HepG2 (cell line): ENCODE results near the gene TPX2. TPM values are rescaled to one million over a fixed set of nuclear protein-coding genes. Genes with fewer than 3 reads are reported as not detected.
A peak's percentile ranks its signal among the peaks of the same experiment; 100 is the strongest.

Source experiments
- ATM ChIP-seq: fragments of 450-650 bp; IDR thresholded peaks from 2 replicates; pipeline ENCODE4 v1.7.1; 2017; ENCODE audit warnings: mild to moderate bottlenecking, borderline replicate concordance
- ESRRA ChIP-seq: sonication (generic); formaldehyde crosslinking; IDR thresholded peaks from 2 replicates; pipeline ENCODE4 v1.5.1; 2020; ENCODE audit warnings: mild to moderate bottlenecking, low read depth, missing genetic modification reagents
- FIP1L1 ChIP-seq: fragments of 200-400 bp; formaldehyde crosslinking; IDR thresholded peaks from 2 replicates; pipeline ENCODE4 v1.6.1; 2018; ENCODE audit warnings: low read depth, mild to moderate bottlenecking, low read length, moderate library complexity, borderline replicate concordance; ENCODE audit not compliant: insufficient read depth
- HES4 ChIP-seq: sonication (generic); formaldehyde crosslinking; IDR thresholded peaks from 2 replicates; pipeline ENCODE4 v1.9.0; 2021; ENCODE audit warnings: mild to moderate bottlenecking, missing genetic modification reagents, borderline replicate concordance
- HNRNPK ChIP-seq: fragments of 200-400 bp; formaldehyde crosslinking; IDR thresholded peaks from 2 replicates; pipeline ENCODE4 v1.6.1; 2018; ENCODE audit warnings: low read length, low read depth, moderate library complexity, mild to moderate bottlenecking; ENCODE audit not compliant: poor library complexity, severe bottlenecking
- HOXA3 ChIP-seq: sonication (generic); formaldehyde crosslinking; IDR thresholded peaks from 2 replicates; pipeline ENCODE4 v1.5.0; 2020; ENCODE audit warnings: missing genetic modification reagents
- ISX ChIP-seq: sonication (generic); formaldehyde crosslinking; conservative IDR thresholded peaks from 2 replicates; pipeline ENCODE4 v1.5.0; 2020; ENCODE audit warnings: missing genetic modification reagents
- MTF1 ChIP-seq: sonication (generic); formaldehyde crosslinking; IDR thresholded peaks from 2 replicates; pipeline ENCODE4 v1.5.0; 2020; ENCODE audit warnings: missing genetic modification reagents
- RAD51 ChIP-seq: fragments of 450-650 bp; IDR thresholded peaks from 2 replicates; pipeline ENCODE4 v1.6.1; 2016; ENCODE audit warnings: borderline replicate concordance
- XRCC5 ChIP-seq: fragments of 200-400 bp; formaldehyde crosslinking; optimal IDR thresholded peaks from 2 replicates; pipeline ENCODE3; 2017; ENCODE audit warnings: mild to moderate bottlenecking, low read length
- ZNF326 ChIP-seq: sonication (generic); formaldehyde crosslinking; IDR thresholded peaks from 2 replicates; pipeline ENCODE4 v1.4.0; 2020; ENCODE audit warnings: missing genetic modification reagents, borderline replicate concordance
- ZNF354B ChIP-seq: sonication (generic); formaldehyde crosslinking; IDR thresholded peaks from 2 replicates; pipeline ENCODE4 v1.8.0; 2022; ENCODE audit warnings: mild to moderate bottlenecking, missing genetic modification reagents
- ZSCAN31 ChIP-seq: sonication (generic); formaldehyde crosslinking; IDR thresholded peaks from 2 replicates; pipeline ENCODE4 v1.5.0; 2020; ENCODE audit warnings: low read depth, mild to moderate bottlenecking, missing genetic modification reagents
- polyA plus RNA-seq, 8 experiments: library from polyadenylated mRNA; depleted of rRNA in 3 of 8; stranded (reverse) in 7 of 8; unstranded in 1 of 8; fragments of >200 nt; fragmentation: Illumina TruSeq in 4 of 8; extraction: Trizol in 4 of 8; gene quantifications; 2 replicates each; pipeline versions ENCODE4 v1.2.1 to v1.2.3, GENCODE V29; 2011 to 2016; ENCODE audit warnings: low read depth in 4 of 8, missing spikeins in 1 of 8, mixed read lengths in 1 of 8; ENCODE audit not compliant: insufficient read depth in 1 of 8
- total RNA-seq, 5 experiments: library from RNA; depleted of rRNA; stranded (reverse); fragments of >200 nt; fragmentation: Illumina TruSeq; extraction: Trizol; gene quantifications; 2 replicates each; pipeline ENCODE4 v1.2.3, GENCODE V29; 2016; ENCODE audit warnings: low read depth in 1 of 5
- TF ChIP-seq, protein P1 (sequence below), 2 experiments: fragments of 450-650 bp in 1 of 2; sonication (generic) in 1 of 2; formaldehyde crosslinking in 1 of 2; IDR thresholded peaks; 2 replicates each; pipeline versions ENCODE4 v1.6.1 to v1.8.0; 2016 to 2022; ENCODE audit warnings: antibody characterized with exemption in 1 of 2, mild to moderate bottlenecking in 1 of 2, missing genetic modification reagents in 1 of 2
- TF ChIP-seq, protein P2 (sequence below): conservative IDR thresholded peaks from 2 replicates; pipeline ENCODE4 v1.6.1; 2018; ENCODE audit warnings: missing genetic modification reagents
- TF ChIP-seq, protein P3 (sequence below): sonication (generic); formaldehyde crosslinking; IDR thresholded peaks from 2 replicates; pipeline ENCODE4 v1.4.0; 2020; ENCODE audit warnings: missing genetic modification reagents

Gene TPX2
- total and polyA plus RNA-seq, 2 of the 13 experiments (the other 11 are each of a cell fraction or from before 2014, with no cell fraction given): 34.3 to 124 TPM

DNA sequence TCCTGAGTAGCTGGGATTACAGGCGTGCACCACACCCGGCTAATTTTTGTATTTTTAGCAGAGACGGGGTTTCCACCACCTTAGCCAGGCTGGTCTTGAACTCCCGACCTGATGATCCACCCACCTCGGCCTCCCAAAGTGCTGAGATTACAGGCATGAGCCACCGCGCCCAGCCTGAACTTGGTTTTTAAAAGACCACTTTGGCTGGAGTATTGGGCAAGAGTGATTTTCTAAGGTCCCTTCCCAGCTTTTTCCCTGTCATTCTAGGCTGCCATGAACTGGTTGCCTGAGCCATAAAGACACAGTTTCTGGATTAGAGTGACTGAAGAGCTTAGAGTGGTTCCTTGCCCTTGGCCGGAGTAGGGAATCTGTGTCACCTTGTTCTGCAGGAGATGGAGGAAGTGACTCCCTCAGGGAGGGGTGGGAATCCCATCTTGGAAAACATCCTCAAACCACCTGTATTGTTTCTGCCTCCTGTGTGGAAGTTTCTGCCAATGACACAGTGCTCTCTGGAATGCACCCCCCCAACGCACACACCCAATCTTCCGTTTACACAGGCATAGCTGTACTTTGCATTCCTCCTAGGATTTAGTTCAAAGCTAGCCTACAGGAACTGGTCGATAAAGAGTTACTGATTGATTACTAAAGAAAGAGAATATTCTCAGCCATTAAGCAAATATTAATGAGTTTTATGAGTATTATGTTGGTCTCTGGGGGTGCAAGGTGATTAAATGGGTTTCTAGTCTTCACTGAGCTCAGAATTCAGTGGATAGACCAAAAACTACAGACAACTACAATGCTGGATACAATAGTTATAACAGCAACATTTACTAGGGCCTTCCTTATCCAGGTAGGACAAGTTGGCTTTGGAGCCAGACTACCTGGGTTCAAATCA, 34.6 kb upstream of the TPX2 start (continued):
- TF ChIP-seq, protein P1, sequence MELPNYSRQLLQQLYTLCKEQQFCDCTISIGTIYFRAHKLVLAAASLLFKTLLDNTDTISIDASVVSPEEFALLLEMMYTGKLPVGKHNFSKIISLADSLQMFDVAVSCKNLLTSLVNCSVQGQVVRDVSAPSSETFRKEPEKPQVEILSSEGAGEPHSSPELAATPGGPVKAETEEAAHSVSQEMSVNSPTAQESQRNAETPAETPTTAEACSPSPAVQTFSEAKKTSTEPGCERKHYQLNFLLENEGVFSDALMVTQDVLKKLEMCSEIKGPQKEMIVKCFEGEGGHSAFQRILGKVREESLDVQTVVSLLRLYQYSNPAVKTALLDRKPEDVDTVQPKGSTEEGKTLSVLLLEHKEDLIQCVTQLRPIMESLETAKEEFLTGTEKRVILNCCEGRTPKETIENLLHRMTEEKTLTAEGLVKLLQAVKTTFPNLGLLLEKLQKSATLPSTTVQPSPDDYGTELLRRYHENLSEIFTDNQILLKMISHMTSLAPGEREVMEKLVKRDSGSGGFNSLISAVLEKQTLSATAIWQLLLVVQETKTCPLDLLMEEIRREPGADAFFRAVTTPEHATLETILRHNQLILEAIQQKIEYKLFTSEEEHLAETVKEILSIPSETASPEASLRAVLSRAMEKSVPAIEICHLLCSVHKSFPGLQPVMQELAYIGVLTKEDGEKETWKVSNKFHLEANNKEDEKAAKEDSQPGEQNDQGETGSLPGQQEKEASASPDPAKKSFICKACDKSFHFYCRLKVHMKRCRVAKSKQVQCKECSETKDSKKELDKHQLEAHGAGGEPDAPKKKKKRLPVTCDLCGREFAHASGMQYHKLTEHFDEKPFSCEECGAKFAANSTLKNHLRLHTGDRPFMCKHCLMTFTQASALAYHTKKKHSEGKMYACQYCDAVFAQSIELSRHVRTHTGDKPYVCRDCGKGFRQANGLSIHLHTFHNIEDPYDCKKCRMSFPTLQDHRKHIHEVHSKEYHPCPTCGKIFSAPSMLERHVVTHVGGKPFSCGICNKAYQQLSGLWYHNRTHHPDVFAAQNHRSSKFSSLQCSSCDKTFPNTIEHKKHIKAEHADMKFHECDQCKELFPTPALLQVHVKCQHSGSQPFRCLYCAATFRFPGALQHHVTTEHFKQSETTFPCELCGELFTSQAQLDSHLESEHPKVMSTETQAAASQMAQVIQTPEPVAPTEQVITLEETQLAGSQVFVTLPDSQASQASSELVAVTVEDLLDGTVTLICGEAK (IDR thresholded peaks at IDR 0.05): no peak
- TF ChIP-seq, protein P1 (CRISPR knock-in tag; IDR thresholded peaks at IDR 0.05): peak; percentile 79; the same call in 1 of the 2 replicates
- no peak for TF ChIP-seq RAD51
- no peak for TF ChIP-seq FIP1L1
- no peak for TF ChIP-seq HNRNPK
- no peak for TF ChIP-seq ISX (CRISPR knock-in tag)
- TF ChIP-seq HOXA3: peak; percentile 98
- no peak for TF ChIP-seq ZNF326 (CRISPR knock-in tag)
- TF ChIP-seq ZNF354B: 0 out of 2 replicates have a peak, but pooled peaks have one; percentile 29
- no peak; the same call in 1 of the 2 replicates for TF ChIP-seq MTF1 (CRISPR knock-in tag)
- TF ChIP-seq, protein P2, sequence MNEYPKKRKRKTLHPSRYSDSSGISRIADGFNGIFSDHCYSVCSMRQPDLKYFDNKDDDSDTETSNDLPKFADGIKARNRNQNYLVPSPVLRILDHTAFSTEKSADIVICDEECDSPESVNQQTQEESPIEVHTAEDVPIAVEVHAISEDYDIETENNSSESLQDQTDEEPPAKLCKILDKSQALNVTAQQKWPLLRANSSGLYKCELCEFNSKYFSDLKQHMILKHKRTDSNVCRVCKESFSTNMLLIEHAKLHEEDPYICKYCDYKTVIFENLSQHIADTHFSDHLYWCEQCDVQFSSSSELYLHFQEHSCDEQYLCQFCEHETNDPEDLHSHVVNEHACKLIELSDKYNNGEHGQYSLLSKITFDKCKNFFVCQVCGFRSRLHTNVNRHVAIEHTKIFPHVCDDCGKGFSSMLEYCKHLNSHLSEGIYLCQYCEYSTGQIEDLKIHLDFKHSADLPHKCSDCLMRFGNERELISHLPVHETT (CRISPR knock-in tag): peak; percentile 93
- TF ChIP-seq, protein P3, sequence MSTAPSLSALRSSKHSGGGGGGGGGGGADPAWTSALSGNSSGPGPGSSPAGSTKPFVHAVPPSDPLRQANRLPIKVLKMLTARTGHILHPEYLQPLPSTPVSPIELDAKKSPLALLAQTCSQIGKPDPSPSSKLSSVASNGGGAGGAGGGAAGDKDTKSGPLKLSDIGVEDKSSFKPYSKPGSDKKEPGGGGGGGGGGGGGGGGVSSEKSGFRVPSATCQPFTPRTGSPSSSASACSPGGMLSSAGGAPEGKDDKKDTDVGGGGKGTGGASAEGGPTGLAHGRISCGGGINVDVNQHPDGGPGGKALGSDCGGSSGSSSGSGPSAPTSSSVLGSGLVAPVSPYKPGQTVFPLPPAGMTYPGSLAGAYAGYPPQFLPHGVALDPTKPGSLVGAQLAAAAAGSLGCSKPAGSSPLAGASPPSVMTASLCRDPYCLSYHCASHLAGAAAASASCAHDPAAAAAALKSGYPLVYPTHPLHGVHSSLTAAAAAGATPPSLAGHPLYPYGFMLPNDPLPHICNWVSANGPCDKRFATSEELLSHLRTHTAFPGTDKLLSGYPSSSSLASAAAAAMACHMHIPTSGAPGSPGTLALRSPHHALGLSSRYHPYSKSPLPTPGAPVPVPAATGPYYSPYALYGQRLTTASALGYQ: peak; percentile 100
- TF ChIP-seq XRCC5: peak; percentile 97
- TF ChIP-seq ATM: no peak
- TF ChIP-seq ZSCAN31 (CRISPR knock-in tag): peak; percentile 98
- TF ChIP-seq ESRRA (CRISPR knock-in tag): peak; percentile 97
- TF ChIP-seq HES4 (CRISPR knock-in tag): no peak
